WTC11 (cell line): Measurements from ENCODE around the gene ABHD16B. TPM values are rescaled to one million over a fixed set of nuclear protein-coding genes. Genes with fewer than 3 reads are reported as not detected.

ENCODE experiments used
- ATAC-seq: fragments of 200-7000 bp; cut with Tn5 transposase; 2 replicates; pipeline ENCODE4 v1.10.0; 2021; ENCODE audit warnings: mild to moderate bottlenecking, moderate library complexity
- CTCF ChIA-PET: fragments of 300-600 bp; sonication (Branson Sonifier 250); formaldehyde crosslinking; loops from one replicate; lab custom pipeline; 2021; ENCODE audit warnings: antibody characterized with exemption; lab: Charles Lee
- POLR2A ChIA-PET: fragments of 350-600 bp; sonication (Branson Sonifier 250); formaldehyde crosslinking; loops from one replicate; lab custom pipeline; 2021; ENCODE audit warnings: antibody characterized with exemption; lab: Charles Lee
- DNase-seq: peaks from one replicate; pipeline ENCODE4 v3.0.0; 2021; ENCODE audit warnings: low spot score
- H3K27ac Mint-ChIP-seq: 2 replicates; pipeline ENCODE4 v1.8.0; 2021; ENCODE audit warnings: mixed read lengths
- H3K27me3 Mint-ChIP-seq: 2 replicates; pipeline ENCODE4 v1.8.0; 2021; ENCODE audit warnings: low read depth, mild to moderate bottlenecking, moderate library complexity, mixed read lengths
- H3K36me3 Mint-ChIP-seq: 2 replicates; pipeline ENCODE4 v1.8.0; 2021; ENCODE audit warnings: mixed read lengths
- H3K4me1 Mint-ChIP-seq: 2 replicates; pipeline ENCODE4 v1.8.0; 2022; ENCODE audit warnings: mixed read lengths
- H3K4me3 Mint-ChIP-seq: 2 replicates; pipeline ENCODE4 v1.8.0; 2021; ENCODE audit warnings: mild to moderate bottlenecking, moderate library complexity, mixed read lengths
- H3K9me3 Mint-ChIP-seq: 2 replicates; pipeline ENCODE4 v1.8.0; 2021; ENCODE audit warnings: mixed read lengths
- AFF4 ChIP-seq: sonication (generic); formaldehyde crosslinking; IDR thresholded peaks from 2 replicates; pipeline ENCODE4 v1.8.1; 2023; ENCODE audit warnings: mild to moderate bottlenecking, missing genetic modification reagents, borderline replicate concordance
- E2F1 ChIP-seq: sonication (generic); formaldehyde crosslinking; IDR thresholded peaks from 2 replicates; pipeline ENCODE4 v1.8.0; 2022; ENCODE audit warnings: mild to moderate bottlenecking, missing genetic modification reagents
- FOXJ3 ChIP-seq: sonication (generic); formaldehyde crosslinking; IDR thresholded peaks from 2 replicates; pipeline ENCODE4 v1.9.0; 2021; ENCODE audit warnings: missing genetic modification reagents, mild to moderate bottlenecking, borderline replicate concordance
- FOXP1 ChIP-seq: sonication (generic); formaldehyde crosslinking; IDR thresholded peaks from 2 replicates; pipeline ENCODE4 v1.8.0; 2022; ENCODE audit warnings: missing genetic modification reagents, mild to moderate bottlenecking, moderate library complexity, borderline replicate concordance
- GABPB1 ChIP-seq: sonication (generic); formaldehyde crosslinking; IDR thresholded peaks from 2 replicates; pipeline ENCODE4 v1.8.1; 2023; ENCODE audit warnings: mild to moderate bottlenecking, missing genetic modification reagents
- GRHL2 ChIP-seq: fragments of 250-450 bp; sonication (Bioruptor Pico); IDR thresholded peaks from 2 replicates; pipeline ENCODE4 v1.8.0; 2022; ENCODE audit warnings: mild to moderate bottlenecking, moderate library complexity; ENCODE audit not compliant: insufficient replicate concordance, severe bottlenecking
- IRF1 ChIP-seq: sonication (generic); formaldehyde crosslinking; IDR thresholded peaks from 2 replicates; pipeline ENCODE4 v1.8.0; 2023; ENCODE audit warnings: missing genetic modification reagents
- NFE2L1 ChIP-seq: sonication (generic); formaldehyde crosslinking; IDR thresholded peaks from 2 replicates; pipeline ENCODE4 v1.8.1; 2023; ENCODE audit warnings: missing genetic modification reagents
- NFYB ChIP-seq: sonication (generic); formaldehyde crosslinking; conservative IDR thresholded peaks from 2 replicates; pipeline ENCODE4 v1.8.0; 2022; ENCODE audit warnings: low read depth, missing genetic modification reagents
- NR1H2 ChIP-seq: sonication (generic); formaldehyde crosslinking; IDR thresholded peaks from 2 replicates; pipeline ENCODE4 v1.9.0; 2021; ENCODE audit warnings: mild to moderate bottlenecking, moderate library complexity, missing genetic modification reagents
- PREB ChIP-seq: sonication (generic); formaldehyde crosslinking; IDR thresholded peaks from 2 replicates; pipeline ENCODE4 v1.8.1; 2022; ENCODE audit warnings: mild to moderate bottlenecking, missing genetic modification reagents, moderate library complexity, borderline replicate concordance
- RELA ChIP-seq: sonication (generic); formaldehyde crosslinking; IDR thresholded peaks from 2 replicates; pipeline ENCODE4 v1.8.1; 2022; ENCODE audit warnings: missing genetic modification reagents, mild to moderate bottlenecking, borderline replicate concordance
- SOX15 ChIP-seq: fragments of 250-450 bp; sonication (Bioruptor Pico); IDR thresholded peaks from 2 replicates; pipeline ENCODE4 v1.9.0; 2021; ENCODE audit warnings: mild to moderate bottlenecking
- ZBTB43 ChIP-seq: sonication (generic); formaldehyde crosslinking; IDR thresholded peaks from 2 replicates; pipeline ENCODE4 v1.8.1; 2023; ENCODE audit warnings: mild to moderate bottlenecking, missing genetic modification reagents
- ZNF317 ChIP-seq: sonication (generic); formaldehyde crosslinking; IDR thresholded peaks from 2 replicates; pipeline ENCODE4 v1.8.1; 2023; ENCODE audit warnings: low read depth, mild to moderate bottlenecking, moderate library complexity, missing genetic modification reagents, borderline replicate concordance
- ZNF423 ChIP-seq: fragments of 250-450 bp; sonication (Bioruptor Pico); IDR thresholded peaks from 2 replicates; pipeline ENCODE4 v2.1.2; 2022; ENCODE audit warnings: mild to moderate bottlenecking, moderate library complexity
- ZNF671 ChIP-seq: fragments of 250-450 bp; sonication (Bioruptor Pico); IDR thresholded peaks from 2 replicates; pipeline ENCODE4 v1.8.0; 2021; ENCODE audit warnings: mild to moderate bottlenecking
- total RNA-seq: library from RNA; stranded (reverse); gene quantifications from 3 replicates; pipeline ENCODE4 v1.2.3, GENCODE V29; 2021
- TF ChIP-seq, protein P1 (sequence below): sonication (generic); formaldehyde crosslinking; IDR thresholded peaks from 2 replicates; pipeline ENCODE4 v1.8.1; 2022; ENCODE audit warnings: low read depth, mild to moderate bottlenecking, moderate library complexity, missing genetic modification reagents, borderline replicate concordance
- TF ChIP-seq, protein P2 (sequence below): sonication (generic); formaldehyde crosslinking; IDR thresholded peaks from 2 replicates; pipeline ENCODE4 v1.8.1; 2022; ENCODE audit warnings: low read depth, missing genetic modification reagents, borderline replicate concordance
- TF ChIP-seq, protein P3 (sequence below): sonication (generic); formaldehyde crosslinking; IDR thresholded peaks from 2 replicates; pipeline ENCODE4 v1.8.0; 2023; ENCODE audit warnings: mild to moderate bottlenecking, missing genetic modification reagents

The ABHD16B gene
- total RNA-seq, 1 experiment from 2014 or later = 0.11 TPM

- Mint-ChIP-seq H3K36me3 (no peaks in the 10 kb centered on the region), H3K27ac (no peak overlapping the region), H3K4me1 (peaks cover 23% of the 10 kb centered on the region), H3K4me3 (no peak overlapping the region), H3K27me3 (no peaks in the 10 kb centered on the region; the same call in none of the 2 replicates), H3K9me3 (no peaks in the 10 kb centered on the region)
- ATAC-seq (no peak), DNase-seq (no peak)
- ChIA-PET CTCF (interaction anchor here (0.7 to 3.0 kb wide), 12 partner anchors 8 to 310 kb away, joined by 3 to 19 read pairs (median 8); partner anchors contain the start of genes PRPF6, PTK6 and TPD52L2), POLR2A (interaction anchor here (0.6 to 1.6 kb wide), 7 partner anchors 8 to 106 kb away, joined by 3 to 22 read pairs (median 5); partner anchors contain the start of gene TPD52L2)
- TF ChIP-seq E2F1 (no peak), ZNF423 (CRISPR knock-in tag) (0 out of 2 replicates have a peak, but pooled peaks have one; percentile 2), NFYB (no peak), GABPB1 (no peak), ZBTB43 (CRISPR knock-in tag) (no peak), PREB (CRISPR knock-in tag) (no peak), ZNF671 (no peak), IRF1 (CRISPR knock-in tag) (no peak), RELA (CRISPR knock-in tag) (no peak), AFF4 (CRISPR knock-in tag) (no peak), NFE2L1 (CRISPR knock-in tag) (no peak), SOX15 (CRISPR knock-in tag) (no peak), GRHL2 (no peak), FOXP1 (0 out of 2 replicates have a peak, but pooled peaks have one; percentile 48), FOXJ3 (no peak), ZNF317 (CRISPR knock-in tag) (no peak), NR1H2 (no peak)
- TF ChIP-seq, protein P1, sequence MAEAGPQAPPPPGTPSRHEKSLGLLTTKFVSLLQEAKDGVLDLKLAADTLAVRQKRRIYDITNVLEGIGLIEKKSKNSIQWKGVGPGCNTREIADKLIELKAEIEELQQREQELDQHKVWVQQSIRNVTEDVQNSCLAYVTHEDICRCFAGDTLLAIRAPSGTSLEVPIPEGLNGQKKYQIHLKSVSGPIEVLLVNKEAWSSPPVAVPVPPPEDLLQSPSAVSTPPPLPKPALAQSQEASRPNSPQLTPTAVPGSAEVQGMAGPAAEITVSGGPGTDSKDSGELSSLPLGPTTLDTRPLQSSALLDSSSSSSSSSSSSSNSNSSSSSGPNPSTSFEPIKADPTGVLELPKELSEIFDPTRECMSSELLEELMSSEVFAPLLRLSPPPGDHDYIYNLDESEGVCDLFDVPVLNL (CRISPR knock-in tag) = no peak
- TF ChIP-seq, protein P2, sequence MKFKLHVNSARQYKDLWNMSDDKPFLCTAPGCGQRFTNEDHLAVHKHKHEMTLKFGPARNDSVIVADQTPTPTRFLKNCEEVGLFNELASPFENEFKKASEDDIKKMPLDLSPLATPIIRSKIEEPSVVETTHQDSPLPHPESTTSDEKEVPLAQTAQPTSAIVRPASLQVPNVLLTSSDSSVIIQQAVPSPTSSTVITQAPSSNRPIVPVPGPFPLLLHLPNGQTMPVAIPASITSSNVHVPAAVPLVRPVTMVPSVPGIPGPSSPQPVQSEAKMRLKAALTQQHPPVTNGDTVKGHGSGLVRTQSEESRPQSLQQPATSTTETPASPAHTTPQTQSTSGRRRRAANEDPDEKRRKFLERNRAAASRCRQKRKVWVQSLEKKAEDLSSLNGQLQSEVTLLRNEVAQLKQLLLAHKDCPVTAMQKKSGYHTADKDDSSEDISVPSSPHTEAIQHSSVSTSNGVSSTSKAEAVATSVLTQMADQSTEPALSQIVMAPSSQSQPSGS (CRISPR knock-in tag) = no peak
- TF ChIP-seq, protein P3, sequence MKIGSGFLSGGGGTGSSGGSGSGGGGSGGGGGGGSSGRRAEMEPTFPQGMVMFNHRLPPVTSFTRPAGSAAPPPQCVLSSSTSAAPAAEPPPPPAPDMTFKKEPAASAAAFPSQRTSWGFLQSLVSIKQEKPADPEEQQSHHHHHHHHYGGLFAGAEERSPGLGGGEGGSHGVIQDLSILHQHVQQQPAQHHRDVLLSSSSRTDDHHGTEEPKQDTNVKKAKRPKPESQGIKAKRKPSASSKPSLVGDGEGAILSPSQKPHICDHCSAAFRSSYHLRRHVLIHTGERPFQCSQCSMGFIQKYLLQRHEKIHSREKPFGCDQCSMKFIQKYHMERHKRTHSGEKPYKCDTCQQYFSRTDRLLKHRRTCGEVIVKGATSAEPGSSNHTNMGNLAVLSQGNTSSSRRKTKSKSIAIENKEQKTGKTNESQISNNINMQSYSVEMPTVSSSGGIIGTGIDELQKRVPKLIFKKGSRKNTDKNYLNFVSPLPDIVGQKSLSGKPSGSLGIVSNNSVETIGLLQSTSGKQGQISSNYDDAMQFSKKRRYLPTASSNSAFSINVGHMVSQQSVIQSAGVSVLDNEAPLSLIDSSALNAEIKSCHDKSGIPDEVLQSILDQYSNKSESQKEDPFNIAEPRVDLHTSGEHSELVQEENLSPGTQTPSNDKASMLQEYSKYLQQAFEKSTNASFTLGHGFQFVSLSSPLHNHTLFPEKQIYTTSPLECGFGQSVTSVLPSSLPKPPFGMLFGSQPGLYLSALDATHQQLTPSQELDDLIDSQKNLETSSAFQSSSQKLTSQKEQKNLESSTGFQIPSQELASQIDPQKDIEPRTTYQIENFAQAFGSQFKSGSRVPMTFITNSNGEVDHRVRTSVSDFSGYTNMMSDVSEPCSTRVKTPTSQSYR (CRISPR knock-in tag) = 0 out of 2 replicates have a peak, but pooled peaks have one; percentile 9
Measured at GRCh38 chr20:63848003-63848911, 13.0 kb upstream of the ABHD16B start.
